ENCODE measurements around the gene CHD1L.

CHD1L gene

DNA sequence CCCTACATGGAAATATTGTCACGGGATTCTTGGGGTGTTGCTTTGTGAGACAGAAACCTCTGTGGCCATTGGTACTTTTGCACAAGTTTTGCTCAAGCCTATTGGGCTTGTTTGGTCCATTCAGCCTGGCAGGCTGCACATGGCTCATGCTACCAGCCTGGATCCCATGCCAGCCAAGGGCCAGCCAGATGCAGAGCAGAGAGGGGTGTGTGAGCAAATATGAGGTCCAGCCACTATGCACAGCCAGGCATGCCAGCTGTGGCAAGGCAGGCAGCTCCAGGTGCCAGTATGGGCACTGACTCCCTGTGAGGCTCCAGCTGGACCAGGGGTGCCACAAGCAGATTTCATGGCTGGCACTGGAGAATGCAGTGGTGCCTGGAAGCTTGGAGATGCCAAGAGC is 6.7 kb upstream of the CHD1L start:
- no peak for DNase-seq

DNA sequence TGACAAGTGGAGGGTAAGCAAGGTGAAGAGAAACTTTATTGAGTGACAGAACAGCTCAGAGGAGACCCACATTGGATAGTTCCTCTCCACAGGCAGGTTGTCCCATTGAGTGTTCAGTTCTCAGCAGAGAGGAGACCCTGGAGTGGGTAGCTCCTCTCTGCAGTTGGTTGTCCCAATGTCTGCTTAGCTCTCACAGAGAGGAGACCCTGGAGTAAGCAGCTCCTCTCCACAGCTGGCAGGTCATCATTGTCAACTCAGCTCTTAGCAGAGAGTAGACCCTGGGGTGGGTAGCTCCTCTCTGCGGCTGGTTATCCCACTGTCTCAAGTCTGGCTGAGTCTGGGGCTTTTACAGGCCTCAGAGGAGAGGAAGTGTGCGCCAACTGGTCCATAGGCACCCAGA is 6.0 kb upstream of the CHD1L start:
- DNase-seq: no peak

DNA sequence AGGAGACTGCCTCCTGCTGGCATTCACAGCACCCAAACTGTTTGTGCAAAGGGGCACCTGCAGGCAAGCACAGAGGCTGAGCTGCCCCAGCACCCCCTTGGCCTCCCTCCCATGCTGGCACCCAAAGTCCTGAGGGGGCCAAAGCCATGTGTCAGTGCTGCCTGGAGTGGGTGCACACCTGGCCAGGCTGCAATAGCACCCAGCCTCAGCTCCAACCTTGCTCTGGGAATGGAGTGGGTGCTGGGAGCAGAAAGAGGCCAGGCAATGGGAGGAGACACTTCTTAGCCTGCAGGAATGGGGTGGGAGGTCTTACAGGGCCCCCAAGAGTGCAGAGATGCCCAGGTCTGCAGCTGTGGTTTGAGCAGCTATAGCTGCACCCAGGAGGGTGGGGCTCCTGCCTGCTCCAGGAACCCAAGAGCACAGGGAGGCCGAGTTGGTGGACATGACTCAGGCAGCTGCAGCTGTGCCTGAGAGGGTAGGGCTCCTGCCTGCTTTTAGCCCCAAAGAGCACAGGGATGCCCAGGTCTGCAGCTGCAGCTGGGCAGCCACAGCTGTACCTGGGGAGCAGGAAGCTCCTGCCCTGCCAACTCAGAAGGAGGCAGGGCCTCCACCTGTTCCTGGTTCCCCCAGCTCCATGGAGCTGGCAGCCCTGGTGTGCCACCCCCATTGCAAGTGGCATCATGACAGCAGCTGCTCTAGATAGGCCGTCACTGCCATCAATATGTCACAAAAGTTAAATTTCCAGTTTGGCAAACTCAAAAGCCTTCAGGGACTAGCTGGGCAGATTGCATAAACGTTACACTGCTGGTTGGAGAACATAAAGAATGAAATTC is 5.3 kb upstream of the CHD1L start:
- DNase-seq: peak; percentile 47

DNA sequence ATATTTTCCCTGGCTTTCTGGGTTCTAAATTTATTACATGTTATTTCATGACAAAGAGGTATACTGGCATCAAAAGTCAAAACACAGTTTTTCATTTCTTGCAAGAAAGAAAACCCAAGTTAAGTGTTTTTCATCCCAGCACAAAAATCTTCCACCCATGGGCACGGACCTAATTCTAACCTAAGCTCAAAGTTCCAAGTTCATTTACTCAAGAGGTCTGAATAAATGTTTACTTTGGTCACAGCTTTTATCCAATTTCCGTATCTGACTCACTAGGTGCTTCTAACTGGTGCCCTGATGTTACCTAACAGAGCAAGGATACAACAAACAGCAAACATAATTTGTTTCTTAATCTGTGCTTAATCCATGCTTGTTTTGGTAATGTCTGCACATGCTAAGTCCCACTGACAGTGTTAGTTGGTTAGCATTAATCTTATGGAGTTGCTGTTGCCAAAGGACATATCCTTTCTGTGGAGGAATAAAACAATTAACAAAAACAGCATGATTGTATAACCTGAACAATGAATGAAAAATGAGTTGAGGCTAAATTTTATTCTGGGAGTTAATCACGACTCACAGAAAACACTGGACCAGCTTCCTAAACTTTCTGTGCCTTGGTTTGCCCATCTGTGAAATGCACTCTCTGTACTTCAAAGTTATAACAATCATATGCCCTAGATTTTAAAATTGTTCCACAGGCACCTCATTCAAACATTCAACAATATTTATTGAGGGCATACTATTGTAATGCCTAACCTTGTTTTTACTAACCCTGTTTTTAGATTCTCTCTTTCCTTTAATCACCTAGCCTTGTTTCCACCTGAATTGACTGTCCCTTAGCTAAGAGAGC is 4.2 kb upstream of the CHD1L start:
- peak; percentile 63 for DNase-seq

DNA sequence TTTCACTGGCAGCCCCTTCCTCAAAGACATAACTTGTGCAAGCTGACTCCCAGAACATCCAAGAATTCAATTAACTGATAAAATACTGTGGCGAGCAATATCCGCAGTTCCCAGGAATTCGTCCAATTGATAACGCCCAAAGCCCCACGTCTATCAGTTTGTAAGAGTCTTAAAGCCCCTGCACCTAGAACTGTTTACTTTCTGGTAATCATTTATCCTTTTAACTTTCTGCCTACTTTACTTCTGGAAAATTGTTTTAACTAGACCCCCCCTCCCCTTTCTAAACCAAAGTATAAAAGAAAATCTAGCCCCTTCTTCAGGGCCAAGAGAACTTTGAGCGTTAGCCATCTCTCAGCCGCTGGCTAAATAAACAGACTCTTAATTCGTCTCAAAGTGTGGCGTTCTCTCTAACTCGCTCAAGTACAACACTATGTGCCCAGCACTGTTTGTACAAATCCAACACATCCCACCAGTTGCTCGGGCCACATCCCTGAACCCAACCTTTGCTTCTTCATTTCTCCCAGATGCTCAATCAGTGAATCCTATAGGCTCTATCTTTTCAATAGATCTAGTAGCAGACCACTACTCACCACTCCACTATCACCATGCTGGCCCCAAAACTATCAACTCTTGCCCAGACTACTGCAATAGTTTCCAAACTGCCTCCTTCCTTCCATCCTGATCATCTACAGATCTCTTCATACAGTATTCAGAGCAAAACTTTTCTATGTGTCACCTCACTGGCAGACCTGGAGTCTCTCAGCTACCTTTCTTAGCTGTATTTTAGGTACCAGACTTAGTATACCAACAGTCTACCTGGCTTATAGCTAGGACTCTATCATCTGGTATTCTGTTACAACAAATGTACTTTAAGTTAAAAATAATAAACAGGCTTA is 3.3 kb upstream of the CHD1L start:
- no peak for DNase-seq

DNA sequence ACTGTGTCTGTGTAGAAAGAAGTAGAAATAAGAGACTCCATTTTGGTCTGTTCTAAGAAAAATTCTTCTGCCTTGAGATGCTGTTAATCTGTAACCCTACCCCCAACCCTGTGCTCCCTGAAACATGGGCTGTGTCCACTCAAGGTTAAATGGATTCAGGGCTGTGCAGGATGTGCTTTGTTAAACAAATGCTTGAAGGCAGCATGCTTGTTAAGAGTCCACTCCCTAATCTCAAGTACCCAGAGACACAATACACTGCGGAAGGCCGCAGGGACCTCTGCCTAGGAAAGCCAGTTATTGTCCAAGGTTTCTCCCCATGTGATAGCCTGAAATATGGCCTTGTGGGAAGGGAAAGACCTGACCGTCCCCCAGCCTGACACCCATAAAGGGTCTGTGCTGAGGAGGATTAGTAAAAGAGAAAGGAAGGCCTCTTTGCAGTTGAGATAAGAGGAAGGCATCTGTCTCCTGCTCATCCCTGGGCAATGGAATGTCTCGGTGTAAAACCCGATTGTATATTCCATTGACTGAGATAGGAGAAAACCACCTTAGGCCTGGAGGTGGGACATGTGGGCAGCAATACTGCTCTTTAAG is 2.3 kb upstream of the CHD1L start:
- peak; percentile 73 for DNase-seq

DNA sequence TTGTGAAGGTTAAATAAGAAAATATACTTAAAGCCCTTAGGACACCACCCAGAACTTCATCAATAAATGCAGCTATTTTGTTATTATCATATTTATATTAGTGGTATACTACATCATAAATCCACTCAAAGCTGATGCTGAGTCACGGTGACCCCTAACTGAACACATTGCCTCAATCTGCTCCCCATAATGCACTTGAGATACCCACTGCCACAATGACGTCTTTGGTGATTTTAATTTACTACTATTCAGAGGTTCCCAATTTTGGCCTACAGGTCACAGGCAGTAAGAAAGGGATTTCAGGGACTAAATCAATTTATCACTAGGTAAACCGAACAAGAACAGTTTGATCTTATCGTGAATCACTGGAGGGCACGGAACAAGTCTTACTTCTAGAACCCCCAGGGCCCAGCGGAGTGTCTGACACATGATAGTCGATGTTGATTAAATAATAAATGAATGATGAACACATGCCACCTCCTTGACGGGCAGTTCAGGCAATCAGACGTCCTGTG is 493 bp upstream of the CHD1L start:
- DNase-seq: no peak

DNA sequence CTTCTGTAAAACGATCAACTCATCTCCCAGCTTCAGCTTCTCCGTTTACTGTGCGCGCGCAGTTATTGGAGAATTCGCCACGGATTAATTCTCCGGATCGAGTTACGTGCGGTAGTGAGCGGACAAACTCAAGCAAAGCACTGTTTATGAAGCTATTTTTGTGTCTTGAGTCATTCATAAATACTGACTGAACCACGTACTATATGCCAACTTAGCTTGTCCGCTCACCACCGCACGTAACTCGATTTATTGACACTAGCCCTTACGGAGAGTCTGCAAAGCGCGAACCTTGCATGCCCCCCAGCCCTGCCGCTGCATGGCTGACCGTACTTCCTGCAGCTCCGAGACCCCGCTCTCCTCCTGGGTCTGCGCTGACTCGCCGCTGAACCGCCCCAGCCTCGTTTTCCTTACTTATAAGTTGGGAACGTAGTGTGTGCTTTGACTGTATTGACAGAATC is 773 bp downstream of the CHD1L start:
- no peak for DNase-seq

DNA sequence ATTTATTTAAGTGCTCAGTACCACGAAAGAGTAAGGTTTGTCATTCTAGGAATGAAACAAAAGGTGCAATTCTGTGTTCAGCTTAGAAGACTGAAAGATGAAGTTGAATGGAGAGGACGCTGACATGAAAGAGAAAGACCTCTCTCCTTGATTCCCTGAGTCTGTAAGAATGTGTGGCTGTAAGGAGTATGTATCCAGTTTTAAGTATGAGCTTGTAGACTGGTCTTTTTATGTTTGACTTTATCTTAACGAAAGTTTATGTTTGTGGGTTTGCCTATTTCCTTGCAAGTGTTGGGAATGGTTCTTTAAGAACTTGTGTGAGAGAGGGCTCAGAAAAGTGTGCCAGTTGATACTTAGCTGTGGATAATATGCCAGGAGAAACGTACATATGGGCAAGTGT is 1.4 kb downstream of the CHD1L start:
- no peak for DNase-seq

DNA sequence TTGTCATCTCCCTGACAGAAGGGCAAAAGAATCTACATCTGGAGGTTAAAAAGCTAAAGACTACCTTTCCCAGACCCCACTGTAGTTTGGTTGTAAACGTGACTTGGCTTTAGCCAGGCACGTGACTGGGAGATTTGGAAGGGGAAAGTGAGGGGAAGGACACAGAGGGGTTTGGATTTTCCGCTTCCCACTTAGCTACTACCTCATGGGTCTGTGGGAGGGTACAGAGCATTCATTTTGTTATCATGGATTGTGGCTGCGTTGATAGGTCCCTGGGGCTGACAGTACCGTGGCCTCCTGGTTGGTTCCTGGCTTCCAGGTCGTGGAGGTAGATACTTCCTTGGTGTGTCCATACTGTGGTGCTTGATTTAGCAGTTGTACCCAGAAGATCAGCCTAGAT is 2.6 kb downstream of the CHD1L start:
- DNase-seq: no peak

DNA sequence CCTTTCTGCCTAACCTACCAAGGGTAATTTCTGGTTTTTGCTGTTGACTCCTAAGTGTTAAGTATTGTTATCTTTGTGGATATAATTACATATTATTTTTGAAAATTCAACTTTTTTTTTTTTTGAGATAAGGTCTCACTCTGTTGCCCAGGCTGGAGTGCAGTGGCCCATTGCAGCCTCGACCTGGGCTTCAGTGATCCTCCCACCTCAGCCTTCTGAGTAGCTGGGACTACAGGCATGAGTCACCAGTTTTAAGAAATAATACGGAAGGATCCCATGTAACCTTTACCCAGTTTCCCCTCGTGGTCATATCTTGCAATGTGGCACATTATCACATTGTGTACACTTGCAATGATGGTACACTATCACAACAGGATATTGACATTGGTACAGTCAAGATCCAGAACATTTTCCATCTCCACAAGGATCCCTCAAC is 3.1 kb downstream of the CHD1L start:
- DNase-seq: no peak

DNA sequence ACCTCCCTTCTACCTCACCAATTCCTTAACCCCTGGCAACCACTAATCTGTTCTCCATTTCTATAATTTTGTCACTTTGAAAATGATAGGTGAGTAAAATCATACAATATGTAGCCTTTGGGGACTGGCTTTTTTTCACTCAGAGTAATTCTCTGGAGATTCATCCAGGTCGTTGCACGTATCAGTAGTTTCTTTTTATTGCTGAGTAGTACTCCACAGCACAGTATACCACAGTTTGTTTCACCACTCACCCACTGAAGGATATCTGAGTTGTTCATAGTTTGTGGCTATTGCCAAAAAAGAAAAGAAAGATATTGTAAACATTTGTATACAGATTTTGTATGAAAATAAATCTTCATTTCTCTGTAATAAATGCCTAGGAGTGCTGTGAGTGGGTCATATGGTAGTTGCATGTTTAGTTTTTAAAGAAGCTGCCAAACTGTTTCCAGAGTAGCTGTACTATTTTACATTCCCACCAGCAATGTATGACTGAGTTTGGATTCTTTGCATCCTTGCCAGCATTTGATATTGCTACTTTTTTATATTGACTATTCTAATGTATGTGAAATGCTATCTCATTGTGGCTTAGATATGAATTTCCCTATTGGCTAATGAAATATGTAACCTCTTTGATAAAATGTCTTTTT is 3.7 kb downstream of the CHD1L start:
- DNase-seq: no peak

DNA sequence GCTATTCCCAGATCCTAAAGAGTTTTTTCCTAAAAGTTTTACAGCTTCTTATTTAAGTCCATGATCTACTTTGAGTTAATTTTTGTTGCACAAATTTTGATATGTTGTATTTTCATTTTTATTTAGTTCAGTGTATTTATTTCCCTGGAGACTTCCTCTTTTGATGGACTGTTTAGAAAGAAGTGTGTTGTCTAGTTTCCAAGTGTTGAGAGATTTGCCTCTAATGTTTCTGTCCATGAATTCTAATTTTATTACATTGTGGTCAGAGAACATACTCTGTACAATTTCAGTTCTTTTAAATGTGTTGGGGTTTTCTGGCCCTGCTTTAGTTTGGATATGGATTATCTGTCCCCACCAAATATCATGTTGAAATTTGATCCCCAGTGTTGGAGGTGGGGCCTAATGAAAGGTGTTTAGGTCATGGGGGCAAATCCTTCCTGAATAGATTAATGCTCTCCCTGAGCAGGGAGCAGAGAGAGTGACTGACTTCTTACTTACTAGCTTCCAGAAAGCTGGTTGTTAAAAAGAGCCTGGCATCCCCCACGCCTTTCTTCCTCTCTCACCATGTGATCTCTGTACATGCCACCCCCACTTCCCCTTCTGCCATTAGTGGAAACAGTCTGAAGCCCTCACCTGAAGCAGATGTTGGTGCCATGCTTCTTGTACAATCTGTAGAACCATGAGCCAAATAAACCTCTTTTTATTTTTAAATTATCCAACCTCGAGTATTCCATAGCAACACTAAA is 4.6 kb downstream of the CHD1L start:
- DNase-seq: no peak

DNA sequence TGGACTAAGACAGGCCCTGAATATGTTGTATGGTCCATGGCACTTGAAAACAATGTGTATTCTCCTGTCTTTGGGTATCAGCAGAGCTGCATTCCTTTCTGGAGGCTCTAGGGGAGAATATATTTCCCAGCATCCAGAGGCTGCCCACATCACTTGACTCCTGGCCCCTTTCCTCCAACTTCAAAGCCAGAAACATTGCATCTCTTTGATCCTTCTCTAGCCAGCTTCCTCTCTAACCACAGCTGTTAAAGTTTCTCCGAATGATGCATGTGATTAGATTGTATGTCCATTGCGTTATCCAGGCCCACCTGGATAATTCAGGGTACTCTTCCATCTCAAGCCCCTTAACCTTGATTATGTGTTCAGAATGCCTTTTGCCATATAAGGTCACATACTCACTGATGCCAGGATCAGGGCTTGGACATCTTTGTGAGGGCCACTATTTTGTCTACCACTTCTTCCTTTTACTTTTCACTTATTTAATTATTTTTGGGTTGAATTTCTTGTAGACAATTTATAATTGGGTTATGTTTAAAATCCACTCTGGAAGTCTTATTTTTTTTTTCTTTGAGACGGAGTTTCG is 5.3 kb downstream of the CHD1L start:
- no peak for DNase-seq

DNA sequence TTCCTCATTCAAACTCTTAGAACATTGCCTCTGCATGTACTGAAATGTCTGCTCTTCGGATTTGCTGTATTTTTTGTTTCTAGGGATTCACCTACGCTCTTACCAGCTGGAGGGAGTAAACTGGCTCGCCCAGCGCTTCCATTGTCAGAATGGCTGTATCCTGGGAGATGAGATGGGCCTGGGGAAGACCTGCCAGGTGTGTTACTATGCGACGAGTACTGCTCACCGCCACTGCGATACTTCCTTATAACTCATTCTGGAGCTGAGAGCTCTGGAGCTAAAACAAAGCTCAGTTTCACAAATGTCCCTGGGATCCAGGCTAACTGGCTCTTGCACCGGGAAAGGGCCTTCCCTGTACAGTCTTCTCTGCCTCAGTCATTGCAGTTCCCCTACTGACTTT is 10.1 kb downstream of the CHD1L start:
- DNase-seq: peak; percentile 90

DNA sequence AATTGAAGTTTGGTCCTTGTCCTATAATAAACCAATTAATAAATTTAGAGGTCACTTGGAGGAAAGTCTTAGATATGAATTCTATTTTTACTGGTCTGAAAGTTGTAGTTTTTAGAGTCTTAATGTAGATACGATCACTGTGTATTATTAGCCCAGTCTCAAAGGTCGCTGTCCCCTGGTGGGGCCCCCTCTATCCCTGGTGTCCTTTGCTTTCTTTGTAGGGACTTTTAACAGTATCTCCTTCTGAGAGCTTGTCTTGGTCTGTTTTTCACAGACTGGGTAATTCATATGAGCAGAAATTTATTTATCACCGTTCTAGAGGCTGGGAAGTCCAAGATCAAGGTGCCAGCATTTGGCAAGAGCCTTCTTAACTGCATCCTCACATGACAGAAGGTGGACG is 18.5 kb downstream of the CHD1L start:
- DNase-seq: no peak

DNA sequence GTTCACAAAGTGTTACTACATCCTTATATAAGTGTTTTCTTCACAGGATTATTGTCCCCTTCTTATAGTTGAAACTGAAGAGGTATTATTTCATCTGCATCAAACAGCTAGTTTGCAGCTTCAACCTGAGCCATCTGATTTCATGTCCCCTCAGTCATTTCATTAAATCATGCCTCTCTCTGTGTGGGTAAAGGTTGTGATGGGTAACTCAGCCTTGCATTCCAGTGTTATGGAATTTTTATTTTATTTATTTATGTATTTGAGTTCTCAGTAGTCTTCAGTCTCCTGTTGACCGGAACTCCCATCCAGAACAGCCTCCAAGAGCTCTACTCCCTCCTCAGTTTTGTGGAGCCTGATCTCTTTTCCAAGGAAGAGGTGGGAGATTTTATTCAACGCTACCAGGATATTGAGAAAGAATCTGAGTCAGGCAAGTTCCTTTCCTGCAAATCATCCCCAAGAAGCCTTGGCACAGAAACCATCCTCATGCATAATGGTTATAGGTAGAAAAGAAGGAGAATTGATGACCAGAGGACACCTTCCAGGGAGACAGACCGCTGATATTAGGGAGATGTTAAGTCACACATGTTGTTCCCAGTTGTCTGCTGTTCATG is 21.8 kb downstream of the CHD1L start:
- no peak for DNase-seq

DNA sequence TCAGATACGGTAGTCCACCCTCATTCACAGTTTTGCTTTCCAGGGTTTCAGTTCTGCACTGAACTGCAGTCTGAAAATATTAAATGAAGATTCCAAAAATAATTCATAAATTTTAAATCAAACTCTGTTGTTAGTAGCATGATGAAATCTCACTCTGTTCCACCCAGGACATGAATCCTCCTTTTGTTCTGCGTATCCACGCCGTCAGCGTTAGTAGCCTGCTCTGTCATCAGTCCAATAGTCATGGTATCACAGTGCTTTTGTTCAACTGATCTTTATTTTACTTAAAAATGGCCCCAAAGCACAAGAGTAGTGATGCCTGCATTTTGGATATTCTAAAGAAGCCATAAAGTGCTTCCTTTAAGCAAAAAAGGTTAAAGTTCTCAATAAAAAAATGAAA is 23.9 kb downstream of the CHD1L start:
- no peak for DNase-seq

DNA sequence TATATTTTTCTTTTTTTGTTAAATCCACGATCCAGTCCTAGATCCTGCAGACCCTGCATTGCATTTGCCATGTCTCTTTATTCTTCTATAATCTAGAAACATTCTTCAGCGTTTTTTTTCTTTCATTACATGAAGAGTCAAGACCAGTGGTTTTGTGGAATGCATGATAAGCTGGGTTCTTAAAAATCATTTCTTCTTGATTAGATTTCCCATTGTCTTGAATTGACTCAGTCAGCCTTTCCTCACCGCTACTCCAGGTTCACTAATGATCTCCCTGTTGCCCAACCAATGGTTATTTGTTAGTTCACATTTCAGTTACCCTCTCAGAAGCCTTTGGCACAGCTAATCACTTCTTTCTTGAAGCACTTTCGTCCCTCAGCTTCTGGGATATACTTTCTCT is 25.2 kb downstream of the CHD1L start:
- no peak for DNase-seq

DNA sequence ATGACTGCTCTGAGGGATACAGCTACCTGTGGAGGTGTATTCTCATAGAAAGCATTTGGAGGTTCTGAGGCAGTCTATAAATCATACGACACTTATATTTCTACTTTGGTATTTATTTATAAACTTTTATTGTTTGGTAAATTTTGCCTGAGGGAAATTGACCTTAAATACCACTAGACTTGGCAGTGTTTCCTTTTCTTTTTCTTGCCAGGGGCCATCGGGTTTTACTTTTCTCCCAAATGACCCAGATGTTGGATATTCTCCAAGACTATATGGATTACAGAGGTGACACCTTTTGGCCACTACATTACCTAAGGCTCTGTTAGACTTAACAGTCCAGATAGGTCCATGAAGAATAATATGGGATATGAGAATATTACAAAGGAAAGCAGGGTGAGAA is 28.2 kb downstream of the CHD1L start:
- DNase-seq: no peak

Data from DMS153 (cell line).